ENCODE measurements around the gene FGF14.

Gene FGF14

GRCh38 chr13:102132777-102133295, 269.0 kb downstream of the FGF14 start:
- no peak for TF ChIP-seq CTCF (IDR thresholded peaks at IDR 0.05; ENCODE audit: extremely low read depth, missing control alignments)
- no peak for DNase-seq (ENCODE audit: low spot score)

GRCh38 chr13:102131246-102131645, 270.6 kb downstream of the FGF14 start:
- DNase-seq (ENCODE audit: low spot score): no peak
- TF ChIP-seq CTCF (IDR thresholded peaks at IDR 0.05; ENCODE audit: extremely low read depth, missing control alignments): no peak

GRCh38 chr13:102128216-102128810, 273.5 kb downstream of the FGF14 start:
- no peak for TF ChIP-seq CTCF (IDR thresholded peaks at IDR 0.05; ENCODE audit: extremely low read depth, missing control alignments)
- DNase-seq (ENCODE audit: low spot score): peak; percentile 4

- no peak for DNase-seq (ENCODE audit: low spot score)
- no peak for TF ChIP-seq CTCF (IDR thresholded peaks at IDR 0.05; ENCODE audit: extremely low read depth, missing control alignments)
These were observed 274.7 kb downstream of the FGF14 start for GRCh38 chr13:102127153-102127552.

GRCh38 chr13:102122147-102122546, 279.7 kb downstream of the FGF14 start:
- no peak for TF ChIP-seq CTCF (IDR thresholded peaks at IDR 0.05; ENCODE audit: extremely low read depth, missing control alignments)
- no peak for DNase-seq (ENCODE audit: low spot score)

GRCh38 chr13:102117175-102117831, 284.5 kb downstream of the FGF14 start:
- no peak for TF ChIP-seq CTCF (IDR thresholded peaks at IDR 0.05; ENCODE audit: extremely low read depth, missing control alignments)
- no peak for DNase-seq (ENCODE audit: low spot score)

- DNase-seq (ENCODE audit: low spot score): no peak
- TF ChIP-seq CTCF (IDR thresholded peaks at IDR 0.05; ENCODE audit: extremely low read depth, missing control alignments): no peak
These were observed 298.4 kb downstream of the FGF14 start for GRCh38 chr13:102103469-102103868.

Measured in GM20000 (cell line).